Panc1 (cell line): ENCODE measurements around the gene C2CD3. TPM values are rescaled to one million over a fixed set of nuclear protein-coding genes. Genes with fewer than 3 reads are reported as not detected.

Experiments used
- ATAC-seq: fragments of 200-7000 bp; cut with Tn5 transposase; 2 replicates; pipeline ENCODE4 v1.9.1; 2020; ENCODE audit warnings: mild to moderate bottlenecking, moderate library complexity
- BruUV-seq: library from RNA; stranded (reverse); fragments of 400-500 nt; replicated peaks from 2 replicates; lab custom pipeline; 2021; lab: Mats Ljungman, UMichigan
- CTCF ChIA-PET: fragments of 300-600 bp; sonication (Branson Sonifier 250); formaldehyde crosslinking; loops from one replicate; lab custom pipeline; 2022; ENCODE audit warnings: antibody characterized with exemption; lab: Charles Lee
- POLR2A ChIA-PET: fragments of 300-600 bp; sonication (Branson Sonifier 250); formaldehyde crosslinking; loops from one replicate; lab custom pipeline; 2022; ENCODE audit warnings: antibody characterized with exemption; lab: Charles Lee
- DNase-seq: peaks from one replicate; pipeline ENCODE4 v3.0.0-alpha.2; 2010; ENCODE audit warnings: low read depth, low spot score
- H3K27ac ChIP-seq: 2 replicates; pipeline ENCODE4 v1.5.1; 2011; ENCODE audit warnings: mild to moderate bottlenecking, low read length, inconsistent platforms
- H3K27me3 ChIP-seq: fragments of 200-500 bp; sonication (Bioruptor generic); 2 replicates; pipeline ENCODE4 v1.6.0; 2014; ENCODE audit warnings: low read length, inconsistent platforms; ENCODE audit not compliant: control insufficient read depth, insufficient read depth
- H3K36me3 ChIP-seq: fragments of 200-500 bp; sonication (Bioruptor generic); 2 replicates; pipeline ENCODE4 v1.5.1; 2014; ENCODE audit warnings: inconsistent platforms, mild to moderate bottlenecking, low read length, moderate library complexity; ENCODE audit not compliant: control insufficient read depth, insufficient read depth
- H3K4me1 ChIP-seq: 2 replicates; pipeline ENCODE4 v1.5.1; 2011; ENCODE audit warnings: inconsistent platforms, mild to moderate bottlenecking, low read length, moderate library complexity; ENCODE audit not compliant: control insufficient read depth, insufficient read depth
- H3K4me3 ChIP-seq, 2 experiments: 2 replicates each; pipeline ENCODE4 v1.5.1; 2011 to 2012; ENCODE audit warnings: low read depth in 2 of 2, low read length in 2 of 2, mild to moderate bottlenecking in 2 of 2, inconsistent platforms in 1 of 2, moderate library complexity in 1 of 2
- H3K9me3 ChIP-seq: fragments of 200-500 bp; sonication (Bioruptor generic); 2 replicates; pipeline ENCODE4 v1.5.1; 2014; ENCODE audit warnings: low read depth, mild to moderate bottlenecking, inconsistent platforms, low read length, moderate library complexity; ENCODE audit not compliant: control insufficient read depth, insufficient read depth
- CTCF ChIP-seq: fragments of 450-650 bp; IDR thresholded peaks from 2 replicates; pipeline ENCODE4 v1.5.1; 2017; ENCODE audit warnings: mild to moderate bottlenecking
- POLR2AphosphoS5 ChIP-seq: IDR thresholded peaks from 2 replicates; pipeline ENCODE4 v1.6.1; 2012; ENCODE audit warnings: mild to moderate bottlenecking, low read depth, low read length, moderate library complexity
- REST ChIP-seq, 2 experiments: IDR thresholded peaks; 2 replicates each; pipeline ENCODE4 v1.6.1; 2011 to 2012; ENCODE audit warnings: low read depth in 2 of 2, control low read depth in 1 of 2, low read length in 1 of 2, mild to moderate bottlenecking in 1 of 2, moderate library complexity in 1 of 2; ENCODE audit not compliant: insufficient read depth in 1 of 2
- SIN3A ChIP-seq: IDR thresholded peaks from 2 replicates; pipeline ENCODE4 v1.6.1; 2012; ENCODE audit warnings: low read depth, mild to moderate bottlenecking, low read length, moderate library complexity, borderline replicate concordance; ENCODE audit not compliant: insufficient read depth
- TCF7L2 ChIP-seq: IDR thresholded peaks from 2 replicates; pipeline ENCODE4 v1.6.1; 2011; ENCODE audit warnings: mild to moderate bottlenecking, low read depth, low read length, inconsistent platforms
- in situ Hi-C: cut with HindIII; loops from 2 replicates; pipeline ENCODE4 v1.10.0; 2016; ENCODE audit warnings: low sequenced_read_pairs, low pct_unique_long_range_greater_than_20kb
- intact Hi-C: fragments of 100-400 bp; cut with micrococcal nuclease; formaldehyde crosslinking; loops from one replicate; pipeline ENCODE4 v1.10.0; 2022; ENCODE audit not compliant: unreplicated experiment
- total RNA-seq: library from RNA; stranded (reverse); gene quantifications from one replicate; pipeline ENCODE4 v1.2.1, GENCODE V29; 2021; ENCODE audit not compliant: unreplicated experiment

Gene C2CD3
- total RNA-seq, 1 experiment from 2014 or later, result 51.8 TPM

GRCh38 chr11:74044538-74044937, 126.3 kb downstream of the C2CD3 start:
- TF ChIP-seq REST (IDR thresholded peaks at IDR 0.05; ENCODE audit: insufficient read depth in 1 of 2, low read depth in 2 of 2, low read length in 1 of 2), result no peak
- no peak for TF ChIP-seq SIN3A
- no peak for TF ChIP-seq POLR2AphosphoS5
- no peak for TF ChIP-seq TCF7L2
- no peak for TF ChIP-seq CTCF
- in situ Hi-C loops, result no loop called here

GRCh38 chr11:74043450-74043849, 127.4 kb downstream of the C2CD3 start:
- Histone ChIP-seq H3K4me3 (no peak overlapping the region), H3K36me3 (0 out of 2 replicates have a peak, but pooled peaks cover 2% of the 10 kb centered on the region), H3K27me3 (no peaks in the 10 kb centered on the region), H3K9me3 (no peaks in the 10 kb centered on the region), H3K27ac (no peak overlapping the region), H3K4me1 (no peaks in the 10 kb centered on the region)
- intact Hi-C loops (no loop called here), in situ Hi-C loops (no loop called here)
- no TSS peak for BruUV-seq
- no peak for ATAC-seq
- no peak for DNase-seq
- TF ChIP-seq CTCF (no peak), TCF7L2 (no peak), SIN3A (no peak), REST (IDR thresholded peaks at IDR 0.05; ENCODE audit: insufficient read depth in 1 of 2, low read depth in 2 of 2, low read length in 1 of 2) (no peak), POLR2AphosphoS5 (no peak)
- ChIA-PET POLR2A (no interaction called here), CTCF (no interaction called here)

More at GRCh38 chr11:74044538-74044937, 126.3 kb downstream of the C2CD3 start:
- Histone ChIP-seq H3K9me3 (no peaks in the 10 kb centered on the region), H3K4me1 (no peaks in the 10 kb centered on the region), H3K27ac (no peak overlapping the region), H3K27me3 (no peaks in the 10 kb centered on the region), H3K36me3 (0 out of 2 replicates have a peak, but pooled peaks cover 2% of the 10 kb centered on the region), H3K4me3 (no peak overlapping the region)
- DNase-seq (no peak), ATAC-seq (no peak)
- intact Hi-C loops, result no loop called here
- CTCF ChIA-PET, result interaction anchor here (0.6 kb wide), 1 partner anchor 345 kb away, joined by 11 read pairs; no protein-coding TSS in a partner anchor
- POLR2A ChIA-PET, result interaction anchor here (0.6 kb wide), 2 partner anchors 22 to 75 kb away, joined by 3 read pairs; no protein-coding TSS in a partner anchor
- BruUV-seq, result no TSS peak
